Osteocyte (in vitro differentiated cells): ENCODE measurements around the gene SNAPIN. TPM values are rescaled to one million over a fixed set of nuclear protein-coding genes. Genes with fewer than 3 reads are reported as not detected.
"Not testable (repeated sequence)": the region's sequence is repeated elsewhere in the genome, so short reads cannot be mapped to it uniquely, and the experiment has no call there.

Source experiments
- DNase-seq: peaks from one replicate; pipeline ENCODE4 v3.0.0; 2021; ENCODE audit warnings: mixed read lengths; ENCODE audit not compliant: unreplicated experiment; ENCODE audit errors: extremely low spot score
- H3K27ac Mint-ChIP-seq: one replicate; pipeline ENCODE4 v1.8.0; 2021; ENCODE audit warnings: mild to moderate bottlenecking, mixed read lengths; ENCODE audit not compliant: unreplicated experiment
- H3K27me3 Mint-ChIP-seq: one replicate; pipeline ENCODE4 v1.8.0; 2021; ENCODE audit warnings: mixed read lengths; ENCODE audit not compliant: unreplicated experiment
- H3K36me3 Mint-ChIP-seq: one replicate; pipeline ENCODE4 v1.8.0; 2021; ENCODE audit warnings: mixed read lengths; ENCODE audit not compliant: unreplicated experiment
- H3K4me1 Mint-ChIP-seq: one replicate; pipeline ENCODE4 v1.8.0; 2021; ENCODE audit warnings: mixed read lengths; ENCODE audit not compliant: unreplicated experiment
- H3K4me3 Mint-ChIP-seq: one replicate; pipeline ENCODE4 v1.8.0; 2021; ENCODE audit warnings: mild to moderate bottlenecking, moderate library complexity, mixed read lengths; ENCODE audit not compliant: unreplicated experiment
- H3K9me3 Mint-ChIP-seq: one replicate; pipeline ENCODE4 v1.8.0; 2021; ENCODE audit warnings: mixed read lengths; ENCODE audit not compliant: unreplicated experiment
- total RNA-seq: library from RNA; stranded (reverse); gene quantifications from 2 replicates; pipeline ENCODE4 v1.2.1, GENCODE V29; 2021
- TF ChIP-seq, protein P1 (sequence below): fragments of 200-600 bp; sonication (generic); IDR thresholded peaks from 2 replicates; pipeline ENCODE4 v1.5.0; 2021; ENCODE audit warnings: antibody characterized with exemption, mild to moderate bottlenecking, moderate library complexity

SNAPIN gene
- total RNA-seq, 1 donor from 2014 or later, result 46.3 TPM

DNA sequence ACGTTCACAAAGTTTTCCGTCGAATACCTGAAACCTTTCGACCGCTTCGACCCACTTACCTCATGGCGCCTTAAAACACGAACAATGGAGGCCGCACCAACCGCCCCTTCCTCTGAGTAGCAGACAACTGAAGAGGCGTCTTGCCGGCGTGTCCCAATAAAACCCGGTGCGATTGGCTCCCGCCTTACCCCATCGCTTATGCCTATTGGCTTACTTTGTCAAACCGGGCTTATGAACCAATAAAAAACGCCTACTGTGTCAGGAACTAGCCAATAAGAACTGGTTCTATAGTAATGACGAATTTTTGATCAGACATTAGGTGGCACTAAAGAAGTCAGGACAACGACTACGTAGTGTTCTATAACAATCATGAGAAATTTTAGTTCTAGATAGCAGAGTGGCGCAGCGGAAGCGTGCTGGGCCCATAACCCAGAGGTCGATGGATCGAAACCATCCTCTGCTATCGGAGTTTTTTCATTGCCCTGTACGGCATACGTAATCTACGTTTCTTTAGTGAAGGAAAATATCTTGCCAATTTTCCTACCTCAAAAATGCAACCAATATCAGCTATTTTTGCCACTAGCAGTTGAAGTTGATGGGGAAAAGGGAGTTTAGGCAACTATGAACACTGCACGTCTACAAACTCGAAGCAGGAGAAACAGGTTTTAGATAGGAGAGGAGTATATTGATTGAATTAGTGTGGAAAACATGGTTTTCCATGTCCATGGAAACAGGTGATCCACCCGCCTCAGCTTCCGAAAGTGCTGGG lies 12.5 kb downstream of the SNAPIN start, which contains the start of gene ILF2:
Gene ILF2 (minus strand): TSS at position 135 of the 769 bp plus-strand sequence. CDS start 71 bp downstream, at position 64.
- H3K4me1 Mint-ChIP-seq, result peaks cover 18% of the 10 kb centered on the region
- peak; percentile 98 for DNase-seq
- no peak within 1 kb of the TSS for H3K27ac Mint-ChIP-seq
- peaks cover 17% of the 10 kb centered on the region for H3K36me3 Mint-ChIP-seq
- TF ChIP-seq, protein P1, sequence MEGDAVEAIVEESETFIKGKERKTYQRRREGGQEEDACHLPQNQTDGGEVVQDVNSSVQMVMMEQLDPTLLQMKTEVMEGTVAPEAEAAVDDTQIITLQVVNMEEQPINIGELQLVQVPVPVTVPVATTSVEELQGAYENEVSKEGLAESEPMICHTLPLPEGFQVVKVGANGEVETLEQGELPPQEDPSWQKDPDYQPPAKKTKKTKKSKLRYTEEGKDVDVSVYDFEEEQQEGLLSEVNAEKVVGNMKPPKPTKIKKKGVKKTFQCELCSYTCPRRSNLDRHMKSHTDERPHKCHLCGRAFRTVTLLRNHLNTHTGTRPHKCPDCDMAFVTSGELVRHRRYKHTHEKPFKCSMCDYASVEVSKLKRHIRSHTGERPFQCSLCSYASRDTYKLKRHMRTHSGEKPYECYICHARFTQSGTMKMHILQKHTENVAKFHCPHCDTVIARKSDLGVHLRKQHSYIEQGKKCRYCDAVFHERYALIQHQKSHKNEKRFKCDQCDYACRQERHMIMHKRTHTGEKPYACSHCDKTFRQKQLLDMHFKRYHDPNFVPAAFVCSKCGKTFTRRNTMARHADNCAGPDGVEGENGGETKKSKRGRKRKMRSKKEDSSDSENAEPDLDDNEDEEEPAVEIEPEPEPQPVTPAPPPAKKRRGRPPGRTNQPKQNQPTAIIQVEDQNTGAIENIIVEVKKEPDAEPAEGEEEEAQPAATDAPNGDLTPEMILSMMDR, result peak; percentile 33
- H3K9me3 Mint-ChIP-seq, result no peaks in the 10 kb centered on the region
- H3K27me3 Mint-ChIP-seq, result no peaks in the 10 kb centered on the region
- H3K4me3 Mint-ChIP-seq, result no peak within 1 kb of the TSS

DNA sequence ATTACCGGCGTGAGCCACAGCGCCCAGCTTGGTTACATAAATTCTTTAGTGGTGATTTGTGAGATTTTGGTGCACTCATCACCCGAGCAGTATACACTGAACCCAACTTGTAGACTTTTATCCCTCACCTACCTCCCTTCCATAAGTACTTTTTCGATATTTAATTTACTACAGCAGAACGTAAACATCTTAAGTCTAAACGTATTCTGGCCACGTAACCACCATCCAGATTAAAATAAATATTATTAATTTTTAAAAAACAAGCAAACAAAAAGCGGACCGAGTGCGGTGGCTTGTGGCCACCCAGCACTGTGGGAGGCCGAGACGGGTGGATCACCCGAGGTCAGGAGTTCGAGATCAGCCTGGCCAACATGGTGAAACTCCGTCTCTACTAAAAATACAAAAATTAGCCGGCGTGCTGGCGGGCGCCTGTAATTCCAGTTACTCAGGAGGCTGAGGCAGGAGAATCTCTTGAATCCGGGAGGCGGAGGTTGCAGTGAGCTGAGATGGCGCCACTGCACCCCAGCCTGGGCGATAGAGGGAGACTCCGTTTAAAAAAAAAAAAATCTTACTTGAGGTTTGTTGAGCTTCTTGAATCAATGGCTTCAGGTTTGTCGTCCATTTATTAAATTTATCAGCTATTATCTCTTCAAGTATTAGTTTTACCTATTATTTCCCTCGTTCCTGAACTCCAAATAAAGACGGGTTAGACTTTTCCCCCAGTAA lies 13.3 kb downstream of the SNAPIN start:
- H3K27ac Mint-ChIP-seq, H3K27me3 Mint-ChIP-seq, H3K9me3 Mint-ChIP-seq, H3K4me3 Mint-ChIP-seq, DNase-seq: not testable (repeated sequence)
- Mint-ChIP-seq H3K36me3 (peaks cover 14% of the 10 kb centered on the region), H3K4me1 (peaks cover 18% of the 10 kb centered on the region)
- TF ChIP-seq, protein P1, result peak; percentile 39

DNA sequence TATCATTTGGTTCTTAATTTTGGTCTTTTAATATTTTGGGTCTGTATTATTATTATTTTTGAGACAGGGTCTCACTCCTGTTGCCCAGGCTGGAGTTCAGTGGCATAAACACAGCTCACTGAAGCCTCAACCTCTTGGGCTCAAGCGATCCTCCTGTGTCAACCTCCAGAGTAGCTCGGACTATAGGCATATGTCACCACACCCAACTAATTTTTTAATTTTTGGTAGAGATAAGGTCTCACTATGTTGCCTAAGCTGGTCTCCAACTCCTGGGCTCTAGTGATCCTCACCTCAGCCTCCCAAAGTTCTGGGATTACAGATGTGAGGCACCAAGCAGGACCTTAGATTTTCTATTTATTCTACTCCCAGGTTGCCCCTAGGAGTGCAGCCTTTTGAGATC lies 15.0 kb downstream of the SNAPIN start:
- H3K9me3 Mint-ChIP-seq, result no peaks in the 10 kb centered on the region
- no peak overlapping the region for H3K27ac Mint-ChIP-seq
- H3K4me3 Mint-ChIP-seq, result peak overlapping the region; percentile 8

DNA sequence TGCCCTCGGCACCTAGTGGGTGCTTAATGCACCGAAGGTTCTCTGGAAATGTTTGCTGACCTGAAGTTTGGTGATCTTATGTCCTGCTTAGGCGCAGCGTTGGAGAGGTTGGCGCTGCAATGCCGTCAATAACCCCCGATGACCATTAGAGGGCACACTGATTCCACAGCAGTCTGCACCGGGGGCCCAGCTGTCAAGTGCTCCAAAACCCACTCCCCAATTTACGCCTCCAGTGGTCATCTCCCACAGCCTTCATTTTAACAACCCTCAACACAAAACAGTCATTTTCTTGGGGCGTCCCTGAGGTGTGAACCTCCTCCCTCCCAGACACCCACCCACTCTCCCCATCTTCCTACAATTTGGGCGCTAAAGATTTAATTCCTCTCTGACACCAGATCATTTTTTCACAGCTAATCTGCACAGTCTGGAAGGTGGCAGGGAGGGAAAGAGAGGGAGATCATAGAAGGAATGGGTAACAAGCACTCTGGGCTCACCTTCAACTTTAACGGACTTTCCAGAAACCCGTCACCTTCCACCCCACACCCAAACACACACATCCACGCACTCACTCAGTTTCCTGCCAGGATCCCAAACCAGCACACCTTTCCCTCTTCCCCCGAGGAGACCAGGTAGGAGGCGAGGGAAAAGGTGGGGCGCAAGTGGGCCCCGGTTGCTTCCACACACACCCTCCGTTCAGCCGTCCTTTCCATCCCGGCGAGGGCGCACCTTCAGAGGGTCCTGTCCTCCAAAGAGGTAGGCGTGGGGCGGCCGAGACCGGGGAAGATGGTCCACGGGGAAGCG lies 19.4 kb downstream of the SNAPIN start:
- TF ChIP-seq, protein P1, result peak; percentile 93
- H3K27me3 Mint-ChIP-seq, result peaks cover 45% of the 10 kb centered on the region
- DNase-seq, result no peak
- H3K9me3 Mint-ChIP-seq, result no peaks in the 10 kb centered on the region
- no peaks in the 10 kb centered on the region for H3K36me3 Mint-ChIP-seq
- H3K27ac Mint-ChIP-seq, result no peak overlapping the region
- H3K4me1 Mint-ChIP-seq, result peaks cover 19% of the 10 kb centered on the region
- peak overlapping the region; percentile 72 for H3K4me3 Mint-ChIP-seq

More for the DNA sequence above, 15.0 kb downstream of the SNAPIN start:
- TF ChIP-seq, protein P1, result no peak
- peaks cover 11% of the 10 kb centered on the region for H3K27me3 Mint-ChIP-seq
- no peak for DNase-seq
- no peaks in the 10 kb centered on the region for H3K36me3 Mint-ChIP-seq
- peaks cover 26% of the 10 kb centered on the region for H3K4me1 Mint-ChIP-seq
